Activated CD4-positive, alpha-beta memory T cell treated with anti-CD3 and anti-CD28 coated beads, Interleukin-2, amount 10 ng/mL, durations not matched to agents 7 days and 5 days (primary cell): ENCODE results near the gene VPREB3. TPM values are rescaled to one million over a fixed set of nuclear protein-coding genes. Genes with fewer than 3 reads are reported as not detected.

ENCODE experiments used
- CTCF ChIA-PET: fragments of 350-600 bp; sonication (Branson Sonifier 250); formaldehyde crosslinking; loops from one replicate; lab custom pipeline; 2021; ENCODE audit warnings: antibody characterized with exemption, inconsistent platforms; lab: Charles Lee
- POLR2A ChIA-PET: fragments of 350-600 bp; sonication (Branson Sonifier 250); formaldehyde crosslinking; loops from one replicate; lab custom pipeline; 2021; ENCODE audit warnings: antibody characterized with exemption; lab: Charles Lee
- DNase-seq: peaks from one replicate; pipeline ENCODE4 v3.0.0-alpha.2; 2020
- H3K27ac Mint-ChIP-seq: one replicate; pipeline ENCODE4 v1.8.0; 2021; ENCODE audit warnings: mild to moderate bottlenecking, mixed read lengths
- H3K27me3 Mint-ChIP-seq: one replicate; pipeline ENCODE4 v1.8.0; 2021; ENCODE audit warnings: mixed read lengths
- H3K36me3 Mint-ChIP-seq: one replicate; pipeline ENCODE4 v1.8.0; 2021; ENCODE audit warnings: low read depth, mixed read lengths
- H3K4me1 Mint-ChIP-seq: one replicate; pipeline ENCODE4 v1.8.0; 2021; ENCODE audit warnings: mixed read lengths
- H3K4me3 Mint-ChIP-seq: one replicate; pipeline ENCODE4 v1.8.0; 2021; ENCODE audit warnings: mild to moderate bottlenecking, mixed read lengths
- H3K9me3 Mint-ChIP-seq: one replicate; pipeline ENCODE4 v1.8.0; 2021; ENCODE audit warnings: mixed read lengths
- total RNA-seq, 2 experiments: library from RNA; stranded (reverse); gene quantifications; one replicate each; pipeline ENCODE4 v1.2.3, GENCODE V29; 2021

VPREB3 gene
- total RNA-seq, result not detected

DNA sequence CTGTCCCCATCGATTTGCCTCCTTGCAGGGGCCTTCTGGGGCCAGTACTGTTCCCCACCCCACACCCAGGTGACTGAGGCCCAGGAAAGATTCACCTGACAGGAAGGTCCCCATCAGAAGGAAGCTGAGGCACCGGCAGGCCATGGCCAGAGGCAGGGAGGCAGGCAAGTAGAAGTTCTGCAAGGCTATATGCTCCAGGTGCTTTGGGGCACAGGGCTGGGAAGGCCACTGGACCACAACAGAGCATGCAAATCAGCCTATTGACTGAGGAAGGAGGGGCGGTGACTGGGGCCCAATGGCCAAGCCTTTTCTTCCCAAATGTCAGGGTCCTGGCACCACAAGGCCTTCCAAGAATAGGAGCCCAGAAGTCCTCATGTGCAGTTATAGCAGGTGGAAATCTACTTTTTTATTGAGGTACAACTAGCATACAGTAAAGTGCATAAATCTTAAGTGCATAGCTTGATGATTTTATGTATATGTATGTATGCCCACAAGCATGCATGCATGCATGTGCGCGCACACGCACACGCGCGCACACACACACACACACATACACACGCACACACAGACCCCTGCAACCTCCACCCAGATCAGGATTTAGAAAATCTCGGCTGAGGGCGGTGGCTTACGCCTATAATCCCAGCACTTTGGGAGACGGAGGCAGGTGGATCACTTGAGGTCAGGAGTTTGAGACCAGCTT lies at the start of gene VPREB3:
Gene VPREB3, minus strand, starts transcription at position 206 of the 700 bp plus-strand sequence. Its CDS starts 62 bp downstream, at position 144.
- peaks cover 16% of the 10 kb centered on the region for H3K4me1 Mint-ChIP-seq
- peaks cover 2% of the 10 kb centered on the region for H3K27me3 Mint-ChIP-seq
- no peak for DNase-seq
- H3K9me3 Mint-ChIP-seq, result no peaks in the 10 kb centered on the region
- POLR2A ChIA-PET, result no interaction called here
- H3K4me3 Mint-ChIP-seq, result no peak within 1 kb of the TSS
- no peaks in the 10 kb centered on the region for H3K36me3 Mint-ChIP-seq
- CTCF ChIA-PET, result no interaction called here
- no peak within 1 kb of the TSS for H3K27ac Mint-ChIP-seq

GRCh38 chr22:23803001-23803819 lies 49.0 kb upstream of the VPREB3 start:
- H3K27ac Mint-ChIP-seq, result no peak overlapping the region
- H3K36me3 Mint-ChIP-seq, result peaks cover 54% of the 10 kb centered on the region
- no peaks in the 10 kb centered on the region for H3K27me3 Mint-ChIP-seq
- ChIA-PET CTCF (no interaction called here), POLR2A (no interaction called here)
- no peaks in the 10 kb centered on the region for H3K9me3 Mint-ChIP-seq
- no peaks in the 10 kb centered on the region for H3K4me1 Mint-ChIP-seq
- H3K4me3 Mint-ChIP-seq, result no peak overlapping the region
- no peak for DNase-seq

GRCh38 chr22:23801886-23802377 lies 47.7 kb upstream of the VPREB3 start:
- H3K27me3 Mint-ChIP-seq, result no peaks in the 10 kb centered on the region
- peaks cover 53% of the 10 kb centered on the region for H3K36me3 Mint-ChIP-seq
- no peaks in the 10 kb centered on the region for H3K4me1 Mint-ChIP-seq
- CTCF ChIA-PET, result no interaction called here
- DNase-seq, result no peak
- H3K27ac Mint-ChIP-seq, result no peak overlapping the region
- POLR2A ChIA-PET, result no interaction called here
- H3K9me3 Mint-ChIP-seq, result no peaks in the 10 kb centered on the region
- no peak overlapping the region for H3K4me3 Mint-ChIP-seq

DNA sequence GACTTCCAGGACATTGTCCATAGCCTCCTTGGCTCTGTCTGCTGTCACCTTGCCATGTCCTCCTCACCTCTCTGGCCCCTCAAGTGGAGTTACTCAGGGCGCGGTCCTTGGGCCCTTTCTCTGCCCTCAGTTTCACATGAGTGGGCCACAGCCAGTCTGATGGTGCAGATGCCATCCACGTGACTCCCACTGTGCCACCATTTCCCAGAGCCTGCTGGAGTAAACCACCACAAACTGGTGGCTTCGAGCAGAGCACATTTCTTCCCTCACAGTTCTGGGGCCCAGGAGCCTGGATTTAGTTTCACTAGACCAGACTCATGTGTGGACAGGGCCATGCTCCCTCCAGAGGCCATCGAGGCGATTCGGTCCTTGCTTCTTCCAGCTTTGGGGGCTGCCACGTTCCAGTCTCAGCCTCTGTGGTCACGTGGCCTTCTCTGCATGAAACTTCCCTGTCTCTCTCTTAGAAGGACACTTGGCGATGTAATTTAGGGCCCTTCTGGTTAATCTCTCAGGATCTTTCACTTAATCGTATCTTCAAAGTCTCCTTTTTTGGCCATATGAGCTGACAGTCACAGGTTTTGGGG lies 47.1 kb upstream of the VPREB3 start:
- Mint-ChIP-seq H3K4me1 (no peaks in the 10 kb centered on the region), H3K36me3 (peaks cover 55% of the 10 kb centered on the region), H3K27ac (no peak overlapping the region), H3K27me3 (no peaks in the 10 kb centered on the region), H3K4me3 (no peak overlapping the region), H3K9me3 (no peaks in the 10 kb centered on the region)
- DNase-seq, result no peak
- POLR2A ChIA-PET, result no interaction called here
- CTCF ChIA-PET, result no interaction called here

- POLR2A ChIA-PET, result no interaction called here
- H3K36me3 Mint-ChIP-seq, result peaks cover 54% of the 10 kb centered on the region
Measured at GRCh38 chr22:23800297-23801237, 46.3 kb upstream of the VPREB3 start.

DNA sequence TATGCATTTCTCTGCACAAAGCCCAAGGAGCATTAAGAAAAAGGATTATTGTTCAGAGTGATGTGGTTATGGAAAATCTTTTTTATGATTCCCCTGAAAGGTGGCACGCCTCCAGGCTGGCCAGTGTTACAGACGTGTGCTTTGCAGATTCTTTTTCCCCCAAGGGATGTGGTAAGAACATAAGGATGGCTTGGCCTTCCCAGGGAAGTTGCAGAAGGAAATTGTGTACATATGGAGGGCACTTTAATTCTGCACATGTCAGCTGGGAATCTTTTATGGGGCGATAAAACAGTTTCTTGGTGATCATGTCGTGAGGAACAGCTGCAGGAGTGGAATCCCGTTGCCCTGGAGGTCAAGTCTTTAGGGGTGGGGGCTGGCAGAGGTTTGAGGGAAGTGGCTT lies 42.2 kb upstream of the VPREB3 start:
- Mint-ChIP-seq H3K27ac (no peak overlapping the region), H3K4me3 (no peak overlapping the region), H3K9me3 (no peaks in the 10 kb centered on the region), H3K36me3 (peaks cover 42% of the 10 kb centered on the region), H3K27me3 (no peaks in the 10 kb centered on the region), H3K4me1 (peaks cover 7% of the 10 kb centered on the region)
- POLR2A ChIA-PET, result no interaction called here
- CTCF ChIA-PET, result no interaction called here
- no peak for DNase-seq

More at GRCh38 chr22:23800297-23801237, 46.3 kb upstream of the VPREB3 start:
- Mint-ChIP-seq H3K27ac (no peak overlapping the region), H3K4me1 (no peaks in the 10 kb centered on the region), H3K4me3 (no peak overlapping the region), H3K9me3 (no peaks in the 10 kb centered on the region), H3K27me3 (no peaks in the 10 kb centered on the region)
- CTCF ChIA-PET, result no interaction called here
- no peak for DNase-seq

DNA sequence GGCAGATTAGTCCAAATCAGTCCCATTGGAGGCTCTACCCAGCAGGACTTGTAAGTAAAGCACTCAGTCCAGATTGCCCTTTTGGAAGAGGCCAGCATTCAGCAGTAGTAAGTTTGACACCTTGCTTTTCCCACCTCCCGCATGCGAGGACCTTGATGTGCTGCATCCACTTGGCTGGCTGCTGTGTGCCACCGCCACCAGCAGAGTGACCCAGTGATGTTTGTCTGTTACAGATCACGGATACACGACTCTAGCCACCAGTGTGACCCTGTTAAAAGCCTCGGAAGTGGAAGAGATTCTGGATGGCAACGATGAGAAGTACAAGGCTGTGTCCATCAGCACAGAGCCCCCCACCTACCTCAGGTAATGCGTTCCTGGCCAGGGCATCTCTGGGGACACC lies 39.1 kb upstream of the VPREB3 start:
- DNase-seq, result no peak
- CTCF ChIA-PET, result no interaction called here
- no peaks in the 10 kb centered on the region for H3K27me3 Mint-ChIP-seq
- peaks cover 23% of the 10 kb centered on the region for H3K4me1 Mint-ChIP-seq
- POLR2A ChIA-PET, result no interaction called here
- H3K4me3 Mint-ChIP-seq, result no peak overlapping the region
- no peak overlapping the region for H3K27ac Mint-ChIP-seq
- no peaks in the 10 kb centered on the region for H3K9me3 Mint-ChIP-seq
- peaks cover 32% of the 10 kb centered on the region for H3K36me3 Mint-ChIP-seq

- ChIA-PET CTCF (no interaction called here), POLR2A (interaction anchor here (1.0 kb wide), 1 partner anchor 26 kb away, joined by 3 read pairs; no protein-coding TSS in a partner anchor)
- Mint-ChIP-seq H3K9me3 (no peaks in the 10 kb centered on the region), H3K4me3 (no peak overlapping the region), H3K36me3 (peaks cover 27% of the 10 kb centered on the region), H3K4me1 (peaks cover 31% of the 10 kb centered on the region), H3K27me3 (no peaks in the 10 kb centered on the region), H3K27ac (no peak overlapping the region)
- DNase-seq, result no peak
Measured at GRCh38 chr22:23791738-23792645, 37.8 kb upstream of the VPREB3 start.

- Mint-ChIP-seq H3K36me3 (peaks cover 20% of the 10 kb centered on the region), H3K27me3 (no peaks in the 10 kb centered on the region), H3K27ac (no peak overlapping the region), H3K4me3 (no peak overlapping the region), H3K9me3 (no peaks in the 10 kb centered on the region), H3K4me1 (peaks cover 38% of the 10 kb centered on the region)
- ChIA-PET CTCF (no interaction called here), POLR2A (interaction anchor here (1.0 kb wide), 1 partner anchor 25 kb away, joined by 3 read pairs; no protein-coding TSS in a partner anchor)
- DNase-seq, result no peak
Measured at GRCh38 chr22:23790819-23791737, 36.9 kb upstream of the VPREB3 start.

- H3K4me1 Mint-ChIP-seq, result peaks cover 40% of the 10 kb centered on the region
- no peak overlapping the region for H3K27ac Mint-ChIP-seq
- no peak overlapping the region for H3K4me3 Mint-ChIP-seq
- no peak for DNase-seq
- H3K27me3 Mint-ChIP-seq, result no peaks in the 10 kb centered on the region
- H3K36me3 Mint-ChIP-seq, result peaks cover 17% of the 10 kb centered on the region
- ChIA-PET CTCF (interaction anchor here (0.7 kb wide), 1 partner anchor 19 kb away, joined by 4 read pairs; no protein-coding TSS in a partner anchor), POLR2A (interaction anchor here (1.2 to 3.6 kb wide), 3 partner anchors 22 to 68 kb away, joined by 3 to 14 read pairs (median 4); partner anchors contain the start of gene SLC2A11)
- H3K9me3 Mint-ChIP-seq, result no peaks in the 10 kb centered on the region
Measured at GRCh38 chr22:23789638-23790037, 35.4 kb upstream of the VPREB3 start.

- Mint-ChIP-seq H3K36me3 (peaks cover 17% of the 10 kb centered on the region), H3K4me3 (no peak overlapping the region), H3K4me1 (peaks cover 44% of the 10 kb centered on the region), H3K9me3 (no peaks in the 10 kb centered on the region), H3K27ac (no peak overlapping the region), H3K27me3 (no peaks in the 10 kb centered on the region)
- ChIA-PET POLR2A (interaction anchor here (1.2 to 3.6 kb wide), 3 partner anchors 23 to 69 kb away, joined by 3 to 14 read pairs (median 4); partner anchors contain the start of gene SLC2A11), CTCF (interaction anchor here (0.7 kb wide), 1 partner anchor 19 kb away, joined by 4 read pairs; no protein-coding TSS in a partner anchor)
- no peak for DNase-seq
Measured at GRCh38 chr22:23789121-23789520, 34.9 kb upstream of the VPREB3 start.
